ENCODE data around the gene RACK1.
"Not testable (repeated sequence)": the region's sequence is repeated elsewhere in the genome, so short reads cannot be mapped to it uniquely, and the experiment has no call there.

RACK1 gene

GRCh38 chr5:181243564-181244343, at the start of gene RACK1:
RACK1 (minus strand) TSS chr5:181243906; CDS start chr5:181243800, 106 bp downstream.
- no peak for DNase-seq

GRCh38 chr5:181287331-181287730, 43.6 kb upstream of the RACK1 start:
- not testable (repeated sequence) for DNase-seq

GRCh38 chr5:181285962-181286705, 42.4 kb upstream of the RACK1 start:
- DNase-seq, result not testable (repeated sequence)

GRCh38 chr5:181283841-181284755, 40.4 kb upstream of the RACK1 start:
- not testable (repeated sequence) for DNase-seq

- DNase-seq, result no peak
Observed at GRCh38 chr5:181283347-181283746, 39.6 kb upstream of the RACK1 start.

GRCh38 chr5:181282874-181283273, 39.2 kb upstream of the RACK1 start:
- no peak for DNase-seq

- DNase-seq, result not testable (repeated sequence)
Observed at GRCh38 chr5:181282415-181282814, 38.7 kb upstream of the RACK1 start.

- no peak for DNase-seq
Observed at GRCh38 chr5:181281984-181282316, 38.2 kb upstream of the RACK1 start.

- no peak for DNase-seq
Observed at GRCh38 chr5:181281077-181281983, 37.6 kb upstream of the RACK1 start.

- DNase-seq, result no peak
Observed at GRCh38 chr5:181280251-181280762, 36.6 kb upstream of the RACK1 start.

GRCh38 chr5:181273433-181273744, 29.7 kb upstream of the RACK1 start:
- not testable (repeated sequence) for DNase-seq

- DNase-seq, result no peak
Observed at GRCh38 chr5:181271081-181271480, 27.4 kb upstream of the RACK1 start.

- not testable (repeated sequence) for DNase-seq
Observed at GRCh38 chr5:181267907-181268306, 24.2 kb upstream of the RACK1 start.

- not testable (repeated sequence) for DNase-seq
Observed at GRCh38 chr5:181267291-181267904, 23.7 kb upstream of the RACK1 start.

- DNase-seq, result no peak
Observed at GRCh38 chr5:181265092-181265671, 21.5 kb upstream of the RACK1 start.

GRCh38 chr5:181263633-181264032, 19.9 kb upstream of the RACK1 start:
- no peak for DNase-seq

GRCh38 chr5:181261320-181262049, 17.8 kb upstream of the RACK1 start:
- DNase-seq, result no peak

GRCh38 chr5:181260720-181261319, 17.1 kb upstream of the RACK1 start, which contains the start of gene TRIM52:
TRIM52 (minus strand) TSS chr5:181261143; CDS start chr5:181260813, 330 bp downstream.
- DNase-seq, result no peak

- DNase-seq, result no peak
Observed at GRCh38 chr5:181259974-181260719, 16.4 kb upstream of the RACK1 start.

All from NCI-H1417 treated with DMSO at 0.1 percent for 48 hours (cell line).